ENCODE data around the gene TENM3. TPM values are rescaled to one million over a fixed set of nuclear protein-coding genes. Genes with fewer than 3 reads are reported as not detected.

Gene TENM3
- total RNA-seq, 2 experiments from 2014 or later, result not detected

DNA sequence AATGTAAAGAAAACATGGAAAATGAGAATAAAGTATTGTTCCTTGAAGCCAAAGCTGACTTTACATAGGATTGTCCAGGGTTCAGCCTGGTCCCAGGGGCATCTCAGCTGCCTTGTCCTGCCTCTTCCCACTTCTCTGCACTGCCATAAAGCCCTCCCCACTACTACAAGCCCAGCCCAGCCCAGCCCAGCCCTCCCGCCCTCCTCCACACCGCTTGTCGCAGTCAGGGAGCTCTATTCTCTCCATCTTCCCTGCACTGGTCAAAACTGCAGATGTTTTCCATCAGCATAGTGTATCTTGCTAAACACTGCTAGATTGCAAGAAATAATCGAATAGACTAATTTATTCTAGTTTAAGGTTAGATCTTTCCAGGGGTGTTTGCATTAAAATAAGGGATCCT is 100.3 kb downstream of the TENM3 start:
- ChIA-PET CTCF (no interaction called here), POLR2A (no interaction called here)
- Mint-ChIP-seq H3K9me3 (no peaks in the 10 kb centered on the region), H3K4me1 (ENCODE audit: low read depth) (no peaks in the 10 kb centered on the region), H3K4me3 (no peak overlapping the region), H3K27me3 (no peaks in the 10 kb centered on the region), H3K27ac (no peak overlapping the region), H3K36me3 (ENCODE audit: low read depth) (no peaks in the 10 kb centered on the region)
- H3K27me3 ChIP-seq (ENCODE audit: control insufficient read depth in 1 of 2, insufficient read depth in 2 of 2, low read length in 2 of 2), result no peaks in the 10 kb centered on the region
- H3K4me3 ChIP-seq (ENCODE audit: low read length), result no peak overlapping the region
- H3K9me3 ChIP-seq (ENCODE audit: control insufficient read depth in 1 of 2, insufficient read depth in 1 of 2, low read length in 2 of 2), result no peaks in the 10 kb centered on the region
- ATAC-seq (ENCODE audit: poor library complexity), result no peak
- no peak for DNase-seq
- no peaks in the 10 kb centered on the region for H3K4me1 ChIP-seq (ENCODE audit: insufficient read depth, low read length)
- no peaks in the 10 kb centered on the region for H3K36me3 ChIP-seq (ENCODE audit: insufficient read depth, low read length)
- no peak overlapping the region for H3K27ac ChIP-seq (ENCODE audit: low read depth in 1 of 2, low read length in 2 of 2)
- TF ChIP-seq, protein P1, sequence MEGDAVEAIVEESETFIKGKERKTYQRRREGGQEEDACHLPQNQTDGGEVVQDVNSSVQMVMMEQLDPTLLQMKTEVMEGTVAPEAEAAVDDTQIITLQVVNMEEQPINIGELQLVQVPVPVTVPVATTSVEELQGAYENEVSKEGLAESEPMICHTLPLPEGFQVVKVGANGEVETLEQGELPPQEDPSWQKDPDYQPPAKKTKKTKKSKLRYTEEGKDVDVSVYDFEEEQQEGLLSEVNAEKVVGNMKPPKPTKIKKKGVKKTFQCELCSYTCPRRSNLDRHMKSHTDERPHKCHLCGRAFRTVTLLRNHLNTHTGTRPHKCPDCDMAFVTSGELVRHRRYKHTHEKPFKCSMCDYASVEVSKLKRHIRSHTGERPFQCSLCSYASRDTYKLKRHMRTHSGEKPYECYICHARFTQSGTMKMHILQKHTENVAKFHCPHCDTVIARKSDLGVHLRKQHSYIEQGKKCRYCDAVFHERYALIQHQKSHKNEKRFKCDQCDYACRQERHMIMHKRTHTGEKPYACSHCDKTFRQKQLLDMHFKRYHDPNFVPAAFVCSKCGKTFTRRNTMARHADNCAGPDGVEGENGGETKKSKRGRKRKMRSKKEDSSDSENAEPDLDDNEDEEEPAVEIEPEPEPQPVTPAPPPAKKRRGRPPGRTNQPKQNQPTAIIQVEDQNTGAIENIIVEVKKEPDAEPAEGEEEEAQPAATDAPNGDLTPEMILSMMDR (IDR thresholded peaks at IDR 0.05), result no peak
- intact Hi-C loops (cut with DNase I, micrococcal nuclease), result no loop called here

- Mint-ChIP-seq H3K9me3 (no peaks in the 10 kb centered on the region), H3K4me1 (ENCODE audit: low read depth) (no peaks in the 10 kb centered on the region), H3K27ac (no peak overlapping the region), H3K4me3 (no peak overlapping the region), H3K36me3 (ENCODE audit: low read depth) (no peaks in the 10 kb centered on the region), H3K27me3 (no peaks in the 10 kb centered on the region)
- TF ChIP-seq, protein P1 (IDR thresholded peaks at IDR 0.05), result no peak
- no peaks in the 10 kb centered on the region for H3K4me1 ChIP-seq (ENCODE audit: insufficient read depth, low read length)
- no peaks in the 10 kb centered on the region for H3K36me3 ChIP-seq (ENCODE audit: insufficient read depth, low read length)
- no peak overlapping the region for H3K4me3 ChIP-seq (ENCODE audit: low read length)
- DNase-seq (no peak), ATAC-seq (ENCODE audit: poor library complexity) (no peak)
- CTCF ChIA-PET, result no interaction called here
- intact Hi-C loops (cut with DNase I, micrococcal nuclease), result no loop called here
- POLR2A ChIA-PET, result no interaction called here
- H3K27me3 ChIP-seq (ENCODE audit: control insufficient read depth in 1 of 2, insufficient read depth in 2 of 2, low read length in 2 of 2), result no peaks in the 10 kb centered on the region
- no peaks in the 10 kb centered on the region for H3K9me3 ChIP-seq (ENCODE audit: control insufficient read depth in 1 of 2, insufficient read depth in 1 of 2, low read length in 2 of 2)
- H3K27ac ChIP-seq (ENCODE audit: low read depth in 1 of 2, low read length in 2 of 2), result no peak overlapping the region
Measured at GRCh38 chr4:182344968-182345367, 101.8 kb downstream of the TENM3 start.

DNA sequence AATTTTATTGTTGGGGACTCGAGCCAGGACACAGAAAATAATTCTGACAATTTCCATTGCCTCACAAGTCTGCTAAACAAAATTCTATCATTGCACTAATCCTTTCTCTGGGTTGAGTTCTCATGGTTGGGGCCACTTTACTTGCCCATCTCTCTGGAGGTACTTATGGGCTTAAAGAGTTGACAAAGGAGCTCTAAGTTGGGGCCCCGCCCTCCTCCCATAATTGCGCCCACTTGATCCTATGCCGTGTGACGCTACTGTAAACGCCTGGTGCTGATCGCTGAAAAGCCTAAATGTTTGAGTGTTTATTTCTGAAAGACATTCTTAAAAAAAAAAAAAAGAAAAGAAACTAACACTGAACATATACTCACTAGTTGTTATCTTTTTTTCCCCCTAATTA is 103.0 kb downstream of the TENM3 start:
- CTCF ChIA-PET, result no interaction called here
- no peaks in the 10 kb centered on the region for H3K36me3 Mint-ChIP-seq (ENCODE audit: low read depth)

More for the DNA sequence above, 103.0 kb downstream of the TENM3 start:
- no peak for ATAC-seq (ENCODE audit: poor library complexity)
- intact Hi-C loops (cut with DNase I, micrococcal nuclease), result no loop called here
- Histone ChIP-seq H3K36me3 (ENCODE audit: insufficient read depth, low read length) (no peaks in the 10 kb centered on the region), H3K27ac (ENCODE audit: low read depth in 1 of 2, low read length in 2 of 2) (no peak overlapping the region), H3K9me3 (ENCODE audit: control insufficient read depth in 1 of 2, insufficient read depth in 1 of 2, low read length in 2 of 2) (peaks cover 0 to 1% of the 10 kb centered on the region in 2 experiments), H3K27me3 (ENCODE audit: control insufficient read depth in 1 of 2, insufficient read depth in 2 of 2, low read length in 2 of 2) (no peaks in the 10 kb centered on the region), H3K4me1 (ENCODE audit: insufficient read depth, low read length) (no peaks in the 10 kb centered on the region), H3K4me3 (ENCODE audit: low read length) (no peak overlapping the region)
- Mint-ChIP-seq H3K27ac (no peak overlapping the region), H3K27me3 (no peaks in the 10 kb centered on the region), H3K4me1 (ENCODE audit: low read depth) (no peaks in the 10 kb centered on the region), H3K4me3 (no peak overlapping the region), H3K9me3 (no peaks in the 10 kb centered on the region)
- TF ChIP-seq, protein P1 (IDR thresholded peaks at IDR 0.05), result no peak
- POLR2A ChIA-PET, result no interaction called here
- DNase-seq, result no peak
